Astrocyte of the hippocampus (primary cell): ENCODE results near the gene OPN3.
"Not testable (repeated sequence)": the region's sequence is repeated elsewhere in the genome, so short reads cannot be mapped to it uniquely, and the experiment has no call there.

Experiments used
- DNase-seq: peaks from one replicate; pipeline ENCODE4 v3.0.0; 2011; ENCODE audit warnings: low read depth, low spot score

The OPN3 gene

GRCh38 chr1:241640149-241640866 is at the start of gene OPN3, which contains the start of gene CHML:
Gene OPN3 (minus strand): TSS chr1:241640369. CDS start chr1:241640254, 115 bp downstream.
Gene CHML (minus strand): TSS chr1:241640369. CDS start chr1:241635766, 4,603 bp downstream.
- DNase-seq, result peak; percentile 96

- peak; percentile 10 for DNase-seq
Measured at GRCh38 chr1:241688940-241689368, 48.8 kb upstream of the OPN3 start.

GRCh38 chr1:241684108-241684507 is 43.9 kb upstream of the OPN3 start:
- DNase-seq, result no peak

GRCh38 chr1:241682921-241683320 is 42.8 kb upstream of the OPN3 start:
- DNase-seq, result no peak

- DNase-seq, result not testable (repeated sequence)
Measured at GRCh38 chr1:241681861-241682448, 41.8 kb upstream of the OPN3 start.

GRCh38 chr1:241679961-241680360 is 39.8 kb upstream of the OPN3 start:
- no peak for DNase-seq

GRCh38 chr1:241679404-241679803 is 39.2 kb upstream of the OPN3 start:
- DNase-seq, result no peak

GRCh38 chr1:241678536-241678935 is 38.4 kb upstream of the OPN3 start:
- no peak for DNase-seq

GRCh38 chr1:241677201-241677600 is 37.0 kb upstream of the OPN3 start:
- DNase-seq, result no peak

GRCh38 chr1:241675983-241676382 is 35.8 kb upstream of the OPN3 start:
- no peak for DNase-seq

GRCh38 chr1:241674805-241675384 is 34.7 kb upstream of the OPN3 start:
- no peak for DNase-seq

- DNase-seq, result no peak
Measured at GRCh38 chr1:241672301-241672700, 32.1 kb upstream of the OPN3 start.

- no peak for DNase-seq
Measured at GRCh38 chr1:241666419-241666818, 26.2 kb upstream of the OPN3 start.

- no peak for DNase-seq
Measured at GRCh38 chr1:241660424-241660972, 20.3 kb upstream of the OPN3 start.

- DNase-seq, result not testable (repeated sequence)
Measured at GRCh38 chr1:241659016-241659415, 18.8 kb upstream of the OPN3 start.

- no peak for DNase-seq
Measured at GRCh38 chr1:241658081-241658793, 18.1 kb upstream of the OPN3 start.

GRCh38 chr1:241654641-241655040 is 14.5 kb upstream of the OPN3 start:
- DNase-seq, result no peak

- no peak for DNase-seq
Measured at GRCh38 chr1:241654019-241654418, 13.8 kb upstream of the OPN3 start.

- DNase-seq, result no peak
Measured at GRCh38 chr1:241652012-241652411, 11.8 kb upstream of the OPN3 start, which contains the start of gene WDR64. Gene WDR64 (plus strand): TSS chr1:241652281. CDS start chr1:241652485, 204 bp downstream.

- no peak for DNase-seq
Measured at GRCh38 chr1:241648159-241648558, 8.0 kb upstream of the OPN3 start.

GRCh38 chr1:241647658-241648057 is 7.5 kb upstream of the OPN3 start:
- DNase-seq, result no peak

- DNase-seq, result no peak
Measured at GRCh38 chr1:241646201-241646600, 6.0 kb upstream of the OPN3 start.
